ENCODE results near the gene DCDC1.

DCDC1 gene

DNA sequence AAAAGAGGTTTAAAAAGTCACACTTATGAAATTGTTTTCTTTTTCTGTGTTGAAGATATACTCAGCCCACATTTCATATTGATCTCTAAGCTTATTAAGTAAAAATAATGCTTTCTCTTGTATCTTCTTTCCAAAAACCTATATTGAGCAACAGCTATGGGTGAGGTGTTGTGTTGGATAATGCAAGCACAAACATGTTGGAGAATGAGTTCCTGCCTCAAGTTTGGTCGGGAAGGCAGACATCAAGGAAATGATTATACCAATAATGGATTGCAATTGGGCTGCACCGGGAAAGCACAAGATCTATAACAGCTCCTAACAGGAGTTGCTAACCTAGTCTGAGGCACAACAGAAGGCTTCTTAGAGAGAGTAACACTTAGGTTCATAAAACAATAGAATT is 474.5 kb downstream of the DCDC1 start:
- DNase-seq: no peak

DNA sequence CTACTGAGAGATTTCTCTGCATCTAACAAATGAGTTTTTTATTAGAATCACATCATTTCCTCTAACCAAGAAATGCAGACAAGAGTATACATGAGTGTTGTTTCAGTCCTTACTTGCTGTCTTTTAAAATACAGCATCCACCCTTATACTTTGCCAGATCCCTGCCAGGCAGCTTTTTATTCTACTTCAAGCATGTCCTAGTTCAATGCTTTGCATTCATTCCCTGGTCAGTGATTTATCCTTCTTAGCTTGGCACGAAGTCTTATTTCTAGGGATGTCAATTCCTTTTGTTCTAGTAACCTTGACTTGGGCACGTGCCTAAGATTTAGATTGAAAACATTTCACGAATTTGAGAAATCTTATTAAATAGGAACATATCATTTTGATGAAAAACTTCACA is 476.2 kb downstream of the DCDC1 start:
- DNase-seq: no peak

DNA sequence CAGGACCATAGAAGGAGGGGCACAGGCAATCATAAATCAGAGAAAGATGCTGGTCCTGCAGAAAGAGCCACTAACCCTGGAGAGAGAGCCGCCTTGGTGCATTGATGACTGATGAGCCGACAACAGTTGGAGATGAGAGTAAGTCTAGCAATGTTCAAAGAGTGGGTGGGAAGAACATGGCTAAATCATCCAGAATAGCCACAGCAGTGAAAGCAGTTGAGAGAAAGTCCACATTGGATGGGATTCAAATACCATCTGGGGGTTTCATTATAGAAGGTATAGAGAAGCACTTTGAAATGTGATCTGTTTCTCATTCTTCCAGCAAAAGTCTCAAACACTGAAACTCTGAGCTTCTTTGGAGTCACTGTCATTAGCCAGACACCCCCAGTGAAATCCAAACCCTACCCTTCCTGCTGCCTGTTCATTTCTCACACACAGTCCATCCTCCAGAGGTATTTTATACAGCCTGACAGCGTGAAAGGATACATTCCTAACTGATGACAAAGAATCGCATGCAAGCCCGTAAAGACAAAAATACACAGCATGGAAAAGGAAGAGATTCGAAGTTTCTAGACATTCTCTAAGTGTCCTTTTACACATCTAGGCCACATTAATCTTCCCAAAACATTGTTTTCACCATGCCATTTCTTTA is 480.3 kb downstream of the DCDC1 start:
- no peak for DNase-seq

DNA sequence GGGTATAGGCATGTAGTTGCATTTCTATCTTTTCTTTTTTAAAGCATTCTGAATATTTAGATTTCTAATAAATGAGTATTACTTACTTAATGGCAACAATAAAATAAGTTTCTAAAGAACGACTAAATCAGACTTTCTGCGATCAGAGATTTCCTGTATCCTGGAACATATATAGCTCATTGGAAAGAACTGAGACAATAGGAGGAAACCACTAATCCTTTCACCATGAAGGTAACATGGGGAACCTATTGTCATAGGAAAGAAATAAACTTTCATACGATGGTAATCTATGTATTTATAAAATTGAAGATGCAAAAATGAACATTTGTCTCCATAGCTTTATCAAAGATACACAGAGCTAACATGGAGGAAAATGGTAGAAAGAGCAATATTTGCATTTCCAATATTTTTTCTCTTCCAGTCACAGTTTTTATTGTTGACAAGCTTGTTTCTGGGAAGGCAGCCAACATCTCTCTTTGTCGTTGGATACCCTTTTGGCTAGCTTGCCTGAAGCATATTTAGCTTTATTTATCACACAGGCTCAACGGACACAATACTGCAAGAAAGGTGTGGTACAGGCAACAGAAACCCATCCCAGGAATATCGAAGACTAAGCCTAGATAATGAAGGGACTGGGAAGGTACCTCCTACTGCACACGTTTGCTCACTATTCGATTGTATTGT is 490.1 kb downstream of the DCDC1 start:
- no peak for DNase-seq

DNA sequence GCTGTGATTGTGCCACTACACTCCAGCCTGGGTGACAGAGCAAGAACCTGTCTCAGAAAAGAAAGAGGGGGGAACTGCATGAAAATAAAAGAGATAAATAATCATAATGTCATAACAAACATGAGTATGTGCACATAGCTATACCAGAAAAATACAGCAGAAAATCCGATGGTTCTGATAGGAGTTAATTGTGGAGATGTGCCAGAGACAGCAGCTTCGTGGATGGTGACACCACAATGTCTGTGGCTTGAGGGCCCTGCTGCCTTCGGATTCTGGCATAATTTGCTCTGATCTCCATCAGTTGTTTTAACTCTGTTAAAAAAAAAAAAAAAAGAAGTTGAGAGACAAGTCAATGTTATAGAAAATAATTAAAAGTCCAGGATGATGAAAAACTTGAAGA is 491.1 kb downstream of the DCDC1 start:
- DNase-seq: no peak

DNA sequence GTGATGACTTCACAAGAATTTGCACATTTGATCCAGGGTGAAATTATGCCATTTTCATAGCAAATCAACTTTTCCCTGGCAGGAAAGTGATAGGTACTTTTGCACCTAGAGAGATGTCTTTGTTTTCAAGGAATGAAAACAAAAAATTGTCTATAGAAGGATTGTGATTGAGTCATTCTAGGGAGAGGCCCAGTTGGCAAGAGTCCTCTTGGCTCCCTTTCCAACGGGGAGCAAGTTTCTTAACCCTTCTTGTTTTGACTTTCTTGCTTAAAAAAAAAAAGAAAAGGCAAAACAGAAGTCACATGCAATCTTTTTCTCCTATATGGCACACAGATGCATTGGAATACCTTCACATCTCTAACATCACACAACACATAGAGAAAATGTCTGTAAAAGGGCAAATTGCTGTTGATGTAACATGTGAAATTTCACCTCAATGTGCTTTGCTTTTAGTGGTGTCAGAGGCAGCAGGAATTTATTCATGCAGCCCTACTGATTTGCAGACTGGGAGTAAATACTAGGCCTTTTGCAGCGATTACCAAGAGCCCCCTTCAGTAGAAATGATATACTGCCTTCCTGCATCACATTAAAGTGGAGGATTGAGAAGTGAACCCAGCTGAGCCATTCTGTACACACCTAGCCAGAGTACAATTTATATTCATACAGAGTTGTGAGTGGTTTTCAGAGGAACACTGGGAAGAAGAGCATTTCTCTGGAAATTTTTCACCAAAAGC is 492.7 kb downstream of the DCDC1 start:
- peak; percentile 54 for DNase-seq

DNA sequence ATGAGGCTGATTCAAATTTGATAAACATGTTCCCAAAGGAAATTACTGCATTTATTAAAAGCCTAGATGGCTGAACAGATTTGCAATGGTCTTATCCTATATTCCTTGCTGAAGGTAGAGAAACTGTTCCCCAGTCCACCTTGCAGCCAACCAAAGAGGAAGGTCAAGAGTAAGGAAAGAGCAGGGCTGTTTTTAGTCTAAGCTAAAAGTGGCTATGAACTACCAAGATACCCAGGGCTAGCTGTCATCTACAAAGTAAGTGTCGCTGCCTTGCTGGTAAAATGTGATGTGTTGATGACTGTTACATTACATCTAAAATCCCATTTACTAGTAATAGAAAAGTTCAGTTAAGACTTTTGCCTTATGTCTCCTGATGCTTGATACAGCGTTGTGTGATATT is 493.3 kb downstream of the DCDC1 start:
- DNase-seq: no peak

DNA sequence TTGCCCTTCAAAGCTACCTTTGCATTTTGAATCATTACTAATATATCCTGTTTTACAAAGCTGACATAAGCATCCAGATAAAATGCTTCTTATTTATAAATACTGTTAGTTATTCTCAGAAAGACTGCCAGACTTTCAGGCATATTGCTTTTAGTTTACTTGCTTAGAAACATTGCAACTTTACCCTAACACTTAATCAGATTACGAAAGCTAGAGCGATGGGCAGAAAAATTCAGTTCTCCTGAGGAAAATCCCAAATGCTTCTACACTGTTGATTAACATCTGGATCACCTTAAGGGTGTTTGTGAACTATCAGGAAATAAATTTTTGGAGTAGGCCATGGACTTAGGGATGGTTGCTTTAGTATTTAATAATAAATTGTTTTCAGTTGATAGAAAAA is 493.7 kb downstream of the DCDC1 start:
- DNase-seq: no peak

DNA sequence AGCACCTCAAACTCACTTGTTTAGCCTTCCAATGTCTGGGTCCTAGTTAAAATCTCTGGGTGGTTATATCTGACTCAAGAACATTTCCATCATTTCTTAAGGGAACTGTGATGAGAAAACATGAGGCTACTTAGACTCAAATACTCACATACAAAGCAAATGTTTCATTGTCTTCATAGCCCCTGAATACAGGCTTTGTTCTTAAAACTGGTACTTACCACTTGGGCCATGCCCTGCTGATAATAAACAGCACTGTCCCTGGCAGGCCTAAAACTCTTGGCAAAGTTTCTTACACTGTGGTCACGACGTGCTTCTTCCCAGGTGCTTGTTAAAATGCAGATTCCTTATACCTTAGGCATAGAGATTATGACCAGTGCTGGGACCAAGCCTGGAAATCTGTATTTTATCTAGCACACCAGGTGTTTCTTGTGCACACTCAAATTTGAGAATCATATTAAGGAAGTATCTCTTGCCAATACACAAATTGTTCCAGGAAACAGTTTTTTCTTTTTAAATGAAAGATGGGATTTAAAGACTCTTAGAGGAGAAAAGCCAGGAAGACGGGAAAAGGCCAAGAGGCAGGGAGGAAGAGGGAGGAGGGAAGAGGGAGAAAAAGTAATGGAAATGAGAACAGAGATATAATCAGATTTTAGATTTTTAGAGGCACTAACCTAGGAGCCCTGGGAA is 495.5 kb downstream of the DCDC1 start:
- no peak for DNase-seq

DNA sequence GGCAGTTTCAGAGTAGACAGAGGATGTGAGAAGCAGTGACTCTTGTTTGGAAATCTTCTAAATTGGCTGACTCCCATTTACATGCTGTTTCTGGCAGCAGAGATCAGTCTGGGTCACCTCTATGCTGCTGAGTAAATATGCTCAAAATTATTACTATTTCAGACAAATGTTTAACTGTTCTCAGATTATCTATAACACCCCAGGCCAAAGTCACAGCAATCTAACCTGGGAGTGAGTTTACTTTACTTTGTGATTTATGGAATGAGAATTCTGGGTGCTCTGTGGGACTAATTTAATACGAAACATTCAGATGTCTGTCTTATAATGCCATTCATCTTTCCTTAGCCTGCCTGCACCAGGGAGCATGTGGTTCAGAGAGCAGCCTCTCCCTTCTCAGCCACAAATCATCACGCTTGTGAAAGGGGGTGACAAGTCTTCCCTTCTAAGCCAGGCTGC is 500.9 kb downstream of the DCDC1 start:
- DNase-seq: peak; percentile 42

DNA sequence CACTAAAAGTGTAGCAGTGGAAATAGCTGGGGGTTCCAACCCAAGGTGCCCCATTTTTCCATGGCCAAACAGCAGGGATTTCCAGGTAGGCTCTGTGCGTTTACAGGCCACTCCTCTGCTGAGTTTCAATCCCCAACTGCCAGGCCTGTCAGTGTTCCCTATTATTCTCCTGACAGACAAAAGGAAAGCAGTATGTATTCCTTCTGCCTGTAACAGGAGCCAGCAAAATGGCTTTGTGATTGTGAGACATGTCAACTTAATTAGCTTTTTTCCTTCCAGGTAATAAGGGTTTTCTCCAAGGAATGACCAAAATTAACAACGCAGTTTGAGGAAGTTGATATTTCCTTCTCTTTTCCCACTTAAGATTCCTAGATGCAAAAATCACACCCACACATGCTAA is 506.3 kb downstream of the DCDC1 start:
- no peak for DNase-seq

DNA sequence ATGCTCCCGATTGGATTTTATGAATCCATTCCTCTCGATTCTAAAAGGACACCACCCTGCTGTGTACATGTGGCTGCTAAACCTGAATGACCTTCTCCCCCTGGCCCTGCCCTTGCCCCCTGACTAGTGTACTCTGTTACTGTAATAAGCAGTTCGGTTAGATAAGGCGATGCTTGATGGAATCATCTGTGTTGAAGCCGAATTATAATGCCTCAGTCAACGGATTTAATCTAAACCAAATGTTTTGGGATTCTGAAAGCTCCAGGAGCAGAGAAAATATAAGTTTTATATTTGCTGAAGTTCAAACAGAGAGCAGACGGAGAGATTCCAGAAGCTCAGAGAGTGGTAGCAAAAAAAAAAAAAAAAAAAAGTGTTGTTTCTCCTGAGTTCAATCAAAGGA is 508.0 kb downstream of the DCDC1 start:
- DNase-seq: no peak

DNA sequence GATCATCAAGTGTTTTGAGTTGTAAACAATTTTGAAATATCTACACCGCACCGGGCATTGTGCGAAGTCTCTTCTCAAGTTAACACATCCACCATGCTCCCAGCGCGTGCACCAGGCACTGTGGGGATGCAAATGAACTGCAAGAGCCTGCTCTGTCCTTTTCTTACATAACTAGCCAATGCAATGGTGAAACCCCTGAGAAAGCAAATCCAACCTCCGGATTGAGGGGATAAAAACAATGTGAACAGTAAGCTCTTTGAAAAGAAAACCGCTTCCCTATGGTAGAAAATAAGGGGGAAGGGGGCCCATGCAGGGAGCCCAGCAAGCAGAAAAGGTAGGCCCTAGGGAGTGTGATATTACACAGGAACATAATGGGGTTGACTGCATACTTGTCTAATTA is 508.5 kb downstream of the DCDC1 start:
- no peak for DNase-seq

DNA sequence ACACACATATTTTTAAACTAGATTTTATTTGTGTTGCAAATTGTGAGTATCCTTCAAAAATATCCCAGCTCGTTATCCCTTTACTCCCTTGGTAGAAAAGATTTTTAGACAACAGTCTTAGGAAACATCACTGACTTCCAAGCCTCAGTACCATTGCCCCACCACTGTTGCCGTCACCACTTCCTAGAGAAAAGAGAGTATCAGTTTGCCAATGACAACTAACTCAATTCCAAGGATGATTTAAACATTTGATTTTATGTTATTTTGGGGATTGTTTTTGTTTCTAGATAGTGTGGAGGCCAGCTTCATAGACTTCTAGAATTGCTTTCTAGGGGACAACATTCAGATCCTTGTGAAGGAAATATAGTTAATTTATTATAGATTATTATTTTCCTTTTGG is 509.4 kb downstream of the DCDC1 start:
- no peak for DNase-seq

DNA sequence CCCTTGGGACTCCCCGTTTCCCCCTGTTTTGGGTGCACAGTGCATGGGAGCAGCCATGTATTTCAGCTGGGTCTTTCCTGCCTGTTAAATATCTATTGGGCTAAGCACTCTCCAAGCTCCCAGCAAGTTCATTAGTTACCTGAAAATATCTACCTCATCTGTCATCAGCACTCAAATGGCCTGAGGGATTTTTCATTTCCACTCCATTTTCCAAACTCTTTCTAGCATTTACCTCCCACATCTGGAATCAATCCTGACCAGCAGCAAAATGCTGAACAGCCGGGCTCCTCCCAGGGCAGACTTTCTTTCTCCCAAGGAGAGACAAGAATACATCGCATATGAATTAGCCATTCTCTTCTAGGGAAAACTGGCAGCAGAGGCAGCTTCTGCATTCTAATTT is 509.9 kb downstream of the DCDC1 start:
- DNase-seq: peak; percentile 66

DNA sequence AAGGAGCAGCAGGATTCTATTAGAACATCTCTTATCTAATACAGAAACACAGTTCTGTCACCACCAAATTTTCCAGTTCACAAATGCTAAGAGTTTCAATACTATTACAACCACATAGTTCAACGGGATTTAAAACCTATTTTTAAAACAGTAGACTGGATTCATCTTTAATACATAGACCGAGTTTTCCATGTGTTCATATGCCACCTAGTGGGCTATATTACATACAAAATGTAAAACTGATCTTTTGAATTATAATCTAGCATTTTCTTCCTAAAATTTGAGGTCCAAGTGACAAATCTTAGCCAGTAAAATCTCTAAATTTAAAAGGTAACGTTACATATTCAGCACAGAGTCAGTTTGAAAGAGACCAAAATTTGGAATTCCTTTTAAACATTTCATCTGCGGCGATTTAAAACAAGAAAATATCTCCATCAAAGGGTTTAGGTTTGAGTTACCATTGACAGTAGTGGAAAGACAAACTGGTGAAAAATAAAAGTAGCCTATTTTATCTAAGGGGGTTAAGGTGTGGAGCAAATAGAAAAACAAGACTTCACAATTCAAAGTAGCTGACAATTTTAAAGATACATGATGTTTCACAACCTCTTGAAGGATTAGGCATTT is 514.0 kb downstream of the DCDC1 start:
- no peak for DNase-seq

DNA sequence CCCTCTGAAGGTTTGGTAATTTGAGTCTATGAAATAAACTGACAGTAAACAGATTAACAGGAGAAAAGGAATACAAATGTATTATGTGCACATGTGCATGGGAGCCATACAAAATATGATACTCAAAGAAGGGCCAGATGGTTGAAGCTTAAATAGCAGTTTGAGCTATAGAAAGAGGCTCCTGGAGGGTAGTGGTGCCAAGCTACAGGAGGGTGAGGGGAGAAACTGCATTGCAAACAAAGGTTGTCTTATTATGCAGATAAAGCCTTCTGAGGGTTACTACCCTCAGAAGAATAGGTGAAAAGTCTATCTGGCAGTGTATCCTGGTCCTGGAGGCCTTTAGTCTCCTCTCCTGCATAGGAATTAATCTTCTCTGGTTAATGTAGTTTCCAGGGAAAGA is 516.1 kb downstream of the DCDC1 start:
- DNase-seq: no peak

DNA sequence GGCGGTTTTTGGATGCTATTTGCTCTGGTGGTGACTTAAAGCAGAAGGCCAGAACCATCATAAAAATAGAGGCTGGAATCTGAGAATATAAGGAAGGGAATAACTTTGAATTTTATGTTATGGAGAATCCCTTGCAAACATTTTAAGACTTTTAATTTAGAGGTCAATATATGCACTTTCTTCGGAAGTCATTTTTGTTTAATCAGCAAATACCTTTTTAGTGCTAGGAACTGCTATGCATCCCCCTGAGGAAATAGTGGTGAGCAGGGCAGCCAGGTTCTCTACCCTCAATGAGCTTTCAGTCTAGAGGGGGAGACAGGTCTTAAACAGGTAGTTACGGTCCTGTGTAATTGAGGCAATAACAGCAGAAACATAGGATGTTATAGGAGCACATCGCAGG is 516.9 kb downstream of the DCDC1 start:
- DNase-seq: no peak

DNA sequence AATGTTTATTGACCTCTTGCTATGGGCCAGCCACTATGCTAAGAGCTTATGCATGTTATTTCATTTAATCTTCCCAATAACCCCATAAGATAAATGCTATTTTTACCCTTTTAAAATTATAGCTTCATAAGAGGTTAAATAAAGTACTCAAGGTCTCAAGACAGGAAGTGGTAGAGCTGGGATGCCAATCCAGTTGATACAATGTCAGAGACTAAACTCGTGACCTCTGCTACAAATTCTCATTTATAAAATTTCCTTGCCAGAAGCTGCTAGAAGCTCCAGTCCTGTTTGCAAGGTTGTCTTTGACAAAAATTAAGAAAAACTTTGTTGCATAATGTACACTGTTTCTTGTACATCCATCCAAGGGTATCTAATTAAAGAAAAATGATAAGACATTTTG is 517.4 kb downstream of the DCDC1 start:
- no peak for DNase-seq

DNA sequence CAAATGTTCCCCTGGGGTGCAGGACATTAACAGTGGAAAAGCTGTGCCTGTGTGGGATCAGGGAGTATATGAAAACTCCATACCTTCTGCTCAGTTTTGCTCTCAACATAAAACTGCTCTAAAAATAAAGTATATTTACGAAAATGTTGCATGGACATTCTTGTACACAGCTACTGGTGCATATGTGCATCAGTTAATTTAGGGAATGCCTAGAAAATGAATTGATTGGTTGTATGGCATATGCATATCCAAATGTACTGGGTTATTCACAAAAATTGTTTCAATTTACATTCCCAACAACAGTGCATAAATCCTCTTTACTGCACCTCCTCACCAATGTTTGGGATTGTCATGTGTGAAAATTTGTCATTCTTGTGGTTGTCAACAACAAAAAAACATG is 532.3 kb downstream of the DCDC1 start:
- no peak for DNase-seq

DNA sequence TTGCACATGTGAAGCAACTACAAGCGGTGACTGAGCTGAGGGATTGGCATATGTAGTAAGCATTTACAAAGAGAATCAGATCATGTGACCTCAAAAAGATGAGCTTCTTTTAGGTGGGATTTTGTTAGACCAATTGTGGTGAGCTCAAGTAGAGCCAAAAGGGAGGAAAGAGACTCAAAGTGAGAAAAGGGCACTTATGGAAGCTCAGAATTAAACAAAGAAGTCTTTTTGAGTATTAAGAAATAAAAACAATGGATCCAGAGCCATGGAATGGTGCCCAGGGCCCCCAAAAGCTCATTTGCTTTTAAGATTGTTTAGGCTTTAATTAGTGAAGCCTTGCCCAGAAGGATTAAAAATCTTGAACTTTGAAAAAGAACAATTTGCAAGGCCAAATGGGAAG is 536.7 kb downstream of the DCDC1 start:
- DNase-seq: no peak

DNA sequence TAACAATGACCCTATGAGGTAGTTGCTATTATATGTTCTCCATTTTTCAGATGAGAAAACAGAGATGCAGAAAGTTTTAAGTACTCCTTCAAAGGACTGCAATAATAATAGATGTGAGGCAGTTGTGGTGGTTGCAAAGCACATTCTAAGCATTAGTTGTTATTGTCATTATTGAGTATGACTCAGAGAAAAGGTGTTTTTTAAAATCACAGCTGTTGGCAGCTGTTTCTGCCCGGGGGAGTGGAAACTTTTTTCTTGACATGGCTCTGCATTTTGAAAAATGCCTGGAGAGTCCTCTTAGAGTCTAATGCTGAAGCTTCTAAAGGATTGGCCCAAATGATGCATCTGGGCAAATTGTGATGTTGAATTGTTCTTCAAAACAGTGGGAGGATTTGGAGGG is 538.9 kb downstream of the DCDC1 start:
- DNase-seq: no peak

DNA sequence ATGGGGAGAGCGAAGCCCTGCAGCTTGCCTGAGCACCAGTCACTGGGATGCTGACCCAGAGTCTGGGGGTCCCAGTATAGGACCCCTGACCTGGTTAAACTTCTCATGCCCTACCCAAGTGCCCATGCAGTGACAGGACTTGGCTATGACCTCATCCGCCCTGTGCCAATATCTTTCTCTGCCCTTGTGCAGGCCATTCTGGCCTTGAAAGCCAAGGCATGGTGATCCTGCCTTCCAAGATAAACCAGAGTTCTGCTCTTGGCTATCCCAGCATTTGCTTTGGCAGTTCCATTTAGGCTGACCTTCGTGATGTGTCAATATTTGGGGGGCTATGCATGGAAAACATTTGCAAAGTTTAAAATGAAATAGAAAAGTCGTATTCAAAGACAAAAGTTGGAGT is 542.6 kb downstream of the DCDC1 start:
- peak; percentile 38 for DNase-seq

All from femur (tissue), 1 donor.